H1 (cell line): ENCODE results near the gene COPS2. TPM values are rescaled to one million over a fixed set of nuclear protein-coding genes. Genes with fewer than 3 reads are reported as not detected.

ENCODE experiments used
- CTCF ChIA-PET: fragments of 300-600 bp; sonication (Branson Sonifier 250); formaldehyde crosslinking; loops from one replicate; lab custom pipeline; 2021; ENCODE audit not compliant: partially characterized antibody; lab: Charles Lee
- POLR2A ChIA-PET: fragments of 300-600 bp; sonication (Branson Sonifier 250); formaldehyde crosslinking; loops from one replicate; lab custom pipeline; 2021; ENCODE audit warnings: inconsistent platforms; ENCODE audit not compliant: partially characterized antibody; lab: Charles Lee
- DNase-seq, 2 experiments: peaks; one replicate each; pipeline versions ENCODE4 v3.0.0 to v3.0.0-alpha.2; 2010 to 2022; ENCODE audit warnings: low spot score in 2 of 2, low read depth in 1 of 2, mixed read lengths in 1 of 2
- FAIRE-seq: peaks from 2 replicates; lab custom pipeline; 2011; peaks lifted over from hg19 to GRCh38; lab: Jason Lieb, UNC
- H2AFZ ChIP-seq: 2 replicates; pipeline ENCODE4 v1.8.1; 2012; ENCODE audit warnings: low read length, inconsistent platforms
- H2AK5ac ChIP-seq: 2 replicates; pipeline ENCODE4 v1.6.1; 2013; ENCODE audit warnings: low read depth, low read length
- H2BK120ac ChIP-seq: replicated peaks from 2 replicates; pipeline ENCODE3; 2013; ENCODE audit warnings: low read depth, low read length, inconsistent platforms
- H2BK12ac ChIP-seq: 2 replicates; pipeline ENCODE4 v1.6.1; 2013; ENCODE audit warnings: low read depth, low read length
- H2BK15ac ChIP-seq: 2 replicates; pipeline ENCODE4 v1.6.1; 2013; ENCODE audit warnings: low read length
- H2BK20ac ChIP-seq: 2 replicates; pipeline ENCODE4 v1.6.1; 2013; ENCODE audit warnings: low read length
- H2BK5ac ChIP-seq: 2 replicates; pipeline ENCODE4 v1.6.1; 2013; ENCODE audit warnings: low read depth, low read length
- H3K14ac ChIP-seq: 2 replicates; pipeline ENCODE4 v1.6.1; 2013; ENCODE audit warnings: inconsistent platforms; ENCODE audit not compliant: insufficient read length
- H3K18ac ChIP-seq: 2 replicates; pipeline ENCODE4 v1.6.1; 2013; ENCODE audit warnings: low read length; ENCODE audit errors: extremely low read depth
- H3K23ac ChIP-seq: 2 replicates; pipeline ENCODE4 v1.6.1; 2013; ENCODE audit warnings: inconsistent platforms; ENCODE audit not compliant: insufficient read length
- H3K23me2 ChIP-seq: 2 replicates; pipeline ENCODE4 v1.6.1; 2013; ENCODE audit warnings: low read depth, low read length
- H3K27ac ChIP-seq: 2 replicates; pipeline ENCODE4 v1.6.1; 2011; ENCODE audit warnings: low read depth, low read length, inconsistent platforms
- H3K27me3 ChIP-seq, 4 experiments: replicated peaks in 1 of 4; 1 replicate in 1 of 4; 2 replicates in 3 of 4; pipeline versions ENCODE4 v1.6.1 to v1.8.1; 2011 to 2013; ENCODE audit warnings: low read length in 3 of 4, mild to moderate bottlenecking in 3 of 4, inconsistent platforms in 2 of 4, mixed read lengths in 2 of 4, moderate library complexity in 1 of 4; ENCODE audit not compliant: control insufficient read depth in 3 of 4, insufficient read depth in 3 of 4; ENCODE audit errors: extremely low read depth in 1 of 4
- H3K36me3 ChIP-seq, 4 experiments: 2 replicates each; pipeline versions ENCODE4 v1.6.1 to v1.8.1; 2011 to 2013; ENCODE audit warnings: mild to moderate bottlenecking in 4 of 4, low read length in 3 of 4, moderate library complexity in 2 of 4, control low read depth in 1 of 4, inconsistent platforms in 1 of 4; ENCODE audit not compliant: insufficient read depth in 4 of 4, control insufficient read depth in 2 of 4
- H3K4ac ChIP-seq: replicated peaks from 2 replicates; pipeline ENCODE3; 2013; ENCODE audit warnings: low read length, low read depth, mixed read lengths, inconsistent platforms; ENCODE audit not compliant: insufficient read length
- H3K4me1 ChIP-seq, 4 experiments: replicated peaks in 1 of 4; 1 replicate in 1 of 4; 2 replicates in 3 of 4; pipeline versions ENCODE4 v1.6.1 to v1.8.1; 2011 to 2013; ENCODE audit warnings: low read length in 3 of 4, inconsistent platforms in 2 of 4, mixed read lengths in 1 of 4; ENCODE audit not compliant: insufficient read depth in 4 of 4, control insufficient read depth in 3 of 4
- H3K4me2 ChIP-seq, 2 experiments: 2 replicates each; pipeline versions ENCODE4 v1.6.1 to v1.8.1; 2011 to 2013; ENCODE audit warnings: low read depth in 2 of 2, low read length in 2 of 2, control low read depth in 1 of 2, inconsistent platforms in 1 of 2, mild to moderate bottlenecking in 1 of 2; ENCODE audit not compliant: insufficient read depth in 1 of 2
- H3K4me3 ChIP-seq, 4 experiments: fragments of 200-600, 300-600 bp in 1 of 4; sonication (generic), shearing (Covaris generic), sonication (Bioruptor Twin) in 1 of 4; 2 replicates each; pipeline versions ENCODE4 v1.5.1 to v1.8.1; 2011 to 2016; ENCODE audit warnings: low read length in 4 of 4, low read depth in 3 of 4, control low read depth in 2 of 4, inconsistent platforms in 2 of 4, mild to moderate bottlenecking in 2 of 4, mixed read lengths in 1 of 4, moderate library complexity in 1 of 4; ENCODE audit not compliant: insufficient read depth in 2 of 4; ENCODE audit errors: extremely low read depth in 1 of 4
- H3K56ac ChIP-seq: replicated peaks from 2 replicates; pipeline ENCODE3; 2013; ENCODE audit warnings: low read depth, mild to moderate bottlenecking, mixed read lengths, low read length, inconsistent platforms; ENCODE audit not compliant: insufficient read length
- H3K79me1 ChIP-seq: 2 replicates; pipeline ENCODE4 v1.6.1; 2013; ENCODE audit warnings: low read depth, low read length, control low read depth
- H3K79me2 ChIP-seq, 2 experiments: 2 replicates each; pipeline versions ENCODE4 v1.6.1 to v1.8.1; 2012 to 2013; ENCODE audit warnings: low read length in 2 of 2, mild to moderate bottlenecking in 2 of 2, inconsistent platforms in 1 of 2; ENCODE audit not compliant: insufficient read depth in 2 of 2, control insufficient read depth in 1 of 2
- H3K9ac ChIP-seq, 4 experiments: replicated peaks in 1 of 4; 1 replicate in 1 of 4; 2 replicates in 3 of 4; pipeline versions ENCODE4 v1.6.1 to v1.8.1; 2011 to 2013; ENCODE audit warnings: low read depth in 3 of 4, low read length in 3 of 4, control low read depth in 2 of 4, mild to moderate bottlenecking in 2 of 4, moderate library complexity in 2 of 4, inconsistent platforms in 1 of 4; ENCODE audit errors: extremely low read depth in 1 of 4
- H3K9me3 ChIP-seq, 2 experiments: 2 replicates each; pipeline versions ENCODE4 v1.6.1 to v1.8.1; 2012 to 2013; ENCODE audit warnings: mild to moderate bottlenecking in 2 of 2, moderate library complexity in 2 of 2, control low read depth in 1 of 2, inconsistent platforms in 1 of 2, low read depth in 1 of 2, low read length in 1 of 2, mixed read lengths in 1 of 2; ENCODE audit not compliant: insufficient read depth in 2 of 2
- H4K20me1 ChIP-seq, 2 experiments: replicated peaks in 1 of 2; 2 replicates each; pipeline versions ENCODE3 to v1.8.1; 2011 to 2013; ENCODE audit warnings: inconsistent platforms in 2 of 2, low read length in 2 of 2, mild to moderate bottlenecking in 1 of 2; ENCODE audit not compliant: insufficient read depth in 2 of 2, control insufficient read depth in 1 of 2
- H4K5ac ChIP-seq: 2 replicates; pipeline ENCODE4 v1.6.1; 2013; ENCODE audit warnings: low read length, low read depth, mixed read lengths, inconsistent platforms; ENCODE audit not compliant: insufficient read length
- H4K8ac ChIP-seq: 2 replicates; pipeline ENCODE4 v1.8.0; 2013; ENCODE audit warnings: mild to moderate bottlenecking, moderate library complexity, low read length, inconsistent platforms; ENCODE audit not compliant: insufficient read depth; ENCODE audit errors: extremely low read depth
- H4K91ac ChIP-seq: replicated peaks from 2 replicates; pipeline ENCODE3; 2013; ENCODE audit warnings: low read length, mixed read lengths, inconsistent platforms; ENCODE audit not compliant: insufficient read length
- CEBPB ChIP-seq: IDR thresholded peaks from 2 replicates; pipeline ENCODE4 v1.6.1; 2012; ENCODE audit warnings: low read depth, low read length
- CHD1 ChIP-seq: IDR thresholded peaks from 2 replicates; pipeline ENCODE4 v1.6.1; 2012; ENCODE audit warnings: low read depth, low read length, improper control_type of control experiment
- FOSL1 ChIP-seq: IDR thresholded peaks from 2 replicates; pipeline ENCODE4 v1.6.1; 2011; ENCODE audit warnings: mild to moderate bottlenecking, low read depth, low read length, moderate library complexity; ENCODE audit not compliant: insufficient read depth
- GTF2F1 ChIP-seq: IDR thresholded peaks from 2 replicates; pipeline ENCODE4 v1.6.1; 2012; ENCODE audit warnings: low read depth, low read length, improper control_type of control experiment, borderline replicate concordance
- HDAC2 ChIP-seq, 2 experiments: fragments of 300-600 bp in 1 of 2; sonication (generic) in 1 of 2; IDR thresholded peaks; 2 replicates each; pipeline ENCODE4 v1.6.1; 2011 to 2012; ENCODE audit warnings: low read depth in 2 of 2, low read length in 2 of 2, mild to moderate bottlenecking in 2 of 2, moderate library complexity in 2 of 2, borderline replicate concordance in 1 of 2, inconsistent platforms in 1 of 2
- KDM1A ChIP-seq: fragments of 200-600, 300-600 bp; sonication (generic); IDR thresholded peaks from 2 replicates; pipeline ENCODE4 v1.7.1; 2016; ENCODE audit warnings: mild to moderate bottlenecking, low read length, borderline replicate concordance
- KDM4A ChIP-seq: IDR thresholded peaks from one replicate; pipeline ENCODE4 v1.7.1; 2012; ENCODE audit warnings: low read depth, mild to moderate bottlenecking, moderate library complexity, low read length, inconsistent platforms; ENCODE audit not compliant: severe bottlenecking
- NANOG ChIP-seq: IDR thresholded peaks from 2 replicates; pipeline ENCODE4 v1.6.1; 2011; ENCODE audit warnings: low read length, low read depth, mild to moderate bottlenecking, inconsistent platforms; ENCODE audit not compliant: insufficient read depth, poor library complexity, severe bottlenecking
- RBBP5 ChIP-seq: IDR thresholded peaks from 2 replicates; pipeline ENCODE4 v1.7.1; 2012; ENCODE audit warnings: low read depth, mild to moderate bottlenecking, inconsistent platforms, low read length, moderate library complexity, borderline replicate concordance
- RFX5 ChIP-seq: IDR thresholded peaks from 2 replicates; pipeline ENCODE4 v1.6.1; 2011; ENCODE audit warnings: low read depth, low read length, improper control_type of control experiment, borderline replicate concordance
- SAP30 ChIP-seq: fragments of 300-600 bp; sonication (generic); IDR thresholded peaks from 2 replicates; pipeline ENCODE4 v1.7.1; 2012; ENCODE audit warnings: low read length, moderate library complexity, mild to moderate bottlenecking, inconsistent platforms; ENCODE audit not compliant: insufficient read depth, insufficient replicate concordance
- TEAD4 ChIP-seq: IDR thresholded peaks from 2 replicates; pipeline ENCODE4 v1.6.1; 2012; ENCODE audit warnings: low read depth, low read length, inconsistent platforms, mixed read lengths
- WGBS, 2 experiments: shearing (Covaris generic) in 1 of 2; methylation state at CpG; one replicate each; pipeline versions ENCODE4 v1.1.6 to v1.1.7; 2013 to 2015; ENCODE audit warnings: low lambda C conversion rate in 2 of 2, mixed read lengths in 2 of 2, inconsistent platforms in 1 of 2, low coverage in 1 of 2, missing lambda C conversion rate in 1 of 2; ENCODE audit not compliant: insufficient replicate concordance in 2 of 2, insufficient coverage in 1 of 2, insufficient read length in 1 of 2; ENCODE audit errors: extremely low coverage in 1 of 2, missing lambda C conversion rate in 1 of 2; 5-methylcytosine and 5-hydroxymethylcytosine counted together
- polyA plus RNA-seq, 7 experiments: library from polyadenylated mRNA; depleted of rRNA in 3 of 7; stranded (reverse) in 5 of 7; unstranded in 2 of 7; fragments of >200 nt in 5 of 7; fragments of 200-250 nt in 2 of 7; gene quantifications; 1 replicate in 5 of 7; 2 replicates in 1 of 7; 4 replicates in 1 of 7; pipeline versions ENCODE4 v1.2.1 to v1.2.3, GENCODE V29; 2011 to 2013; ENCODE audit warnings: missing spikeins in 2 of 7, mixed read lengths in 2 of 7
- total RNA-seq: library from RNA; stranded (reverse); fragmentation: NEBNext Ultra II Directional; extraction: Animal tissue kit (Norgen Biotek cat#: 25700); gene quantifications from 2 replicates; pipeline ENCODE4 v1.2.1, GENCODE V29; 2021
- TF ChIP-seq, protein P1 (sequence below): IDR thresholded peaks from 2 replicates; pipeline ENCODE4 v1.6.1; 2012; ENCODE audit warnings: inconsistent platforms

The COPS2 gene
- total and polyA plus RNA-seq, 2 of the 8 experiments (the other 6 are each of a cell fraction or from before 2014, with no cell fraction given): 17.7 to 85.1 TPM

DNA sequence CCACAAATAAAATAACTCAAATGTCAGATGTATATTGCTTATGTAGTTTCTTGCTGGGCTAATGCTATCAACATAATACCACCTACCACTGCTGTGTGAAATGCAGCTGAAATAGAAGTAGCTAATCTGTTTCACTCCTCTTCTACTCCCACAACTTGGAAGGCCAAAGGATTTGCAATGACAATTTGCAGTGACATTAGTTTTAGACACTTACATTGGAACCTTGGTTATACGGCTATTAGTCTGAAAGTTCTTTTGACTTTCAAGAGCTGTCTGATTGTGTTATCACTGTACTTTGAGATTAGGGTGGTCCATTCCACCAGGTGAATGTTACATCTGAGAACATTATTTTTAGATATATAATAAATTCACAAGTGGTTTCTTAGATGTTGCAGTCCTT, 33.5 kb downstream of the COPS2 start:
- ChIA-PET POLR2A (interaction anchor here (0.9 to 1.0 kb wide), 2 partner anchors 34 to 76 kb away, joined by 3 read pairs; partner anchors contain the start of genes COPS2 and SECISBP2L), CTCF (interaction anchor here (0.7 to 1.5 kb wide), 4 partner anchors 9 to 262 kb away, joined by 3 read pairs; no protein-coding TSS in a partner anchor)
- Histone ChIP-seq H2BK15ac (no peak overlapping the region), H2BK20ac (no peak overlapping the region), H3K56ac (no peak overlapping the region), H3K27ac (no peak overlapping the region), H3K23ac (no peak overlapping the region), H3K79me1 (no peaks in the 10 kb centered on the region), H3K4me3 (no peak overlapping the region), H2BK120ac (no peak overlapping the region), H3K4ac (no peak overlapping the region), H3K4me1 (no peaks in the 10 kb centered on the region), H2BK12ac (no peak overlapping the region), H3K14ac (no peak overlapping the region), H3K9ac (no peak overlapping the region), H2BK5ac (no peak overlapping the region), H3K79me2 (no peaks in the 10 kb centered on the region), H3K4me2 (no peak overlapping the region), H3K18ac (no peak overlapping the region), H3K36me3 (peaks cover 0 to 11% (median 0%) of the 10 kb centered on the region in 4 experiments; a peak in 2 of 8 replicates), H4K5ac (no peak overlapping the region), H3K9me3 (no peaks in the 10 kb centered on the region), H4K91ac (no peak overlapping the region), H2AFZ (no peak overlapping the region), H2AK5ac (no peak overlapping the region), H3K27me3 (no peaks in the 10 kb centered on the region), H4K20me1 (no peaks in the 10 kb centered on the region), H4K8ac (no peak overlapping the region), H3K23me2 (no peaks in the 10 kb centered on the region)
- no peak for DNase-seq
- no peak for FAIRE-seq
- WGBS, 2 experiments: 88% methylated on average over 1 of the region's 1 CpG; no CpG with 5 or more reads in 1 of the 2 experiments
- TF ChIP-seq CHD1 (no peak), NANOG (no peak), TEAD4 (no peak), KDM1A (no peak), RFX5 (no peak), FOSL1 (no peak), RBBP5 (no peak), HDAC2 (IDR thresholded peaks at IDR 0.05; ENCODE audit: borderline replicate concordance in 1 of 2, low read depth in 2 of 2, low read length in 2 of 2) (no peak), SAP30 (no peak), GTF2F1 (no peak), CEBPB (no peak), KDM4A (no peak)
- TF ChIP-seq, protein P1, sequence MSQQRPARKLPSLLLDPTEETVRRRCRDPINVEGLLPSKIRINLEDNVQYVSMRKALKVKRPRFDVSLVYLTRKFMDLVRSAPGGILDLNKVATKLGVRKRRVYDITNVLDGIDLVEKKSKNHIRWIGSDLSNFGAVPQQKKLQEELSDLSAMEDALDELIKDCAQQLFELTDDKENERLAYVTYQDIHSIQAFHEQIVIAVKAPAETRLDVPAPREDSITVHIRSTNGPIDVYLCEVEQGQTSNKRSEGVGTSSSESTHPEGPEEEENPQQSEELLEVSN: no peak
